ENCODE results near the gene MAPKAPK3. TPM values are rescaled to one million over a fixed set of nuclear protein-coding genes. Genes with fewer than 3 reads are reported as not detected.

The MAPKAPK3 gene
- total RNA-seq, 4 donors from 2014 or later = 25.8 to 57.8 (median 29.2) TPM

- no peak for TF ChIP-seq CTCF (IDR thresholded peaks at IDR 0.05; ENCODE audit: low read depth)
Measured at GRCh38 chr3:50673931-50674330, 57.0 kb downstream of the MAPKAPK3 start.

DNA sequence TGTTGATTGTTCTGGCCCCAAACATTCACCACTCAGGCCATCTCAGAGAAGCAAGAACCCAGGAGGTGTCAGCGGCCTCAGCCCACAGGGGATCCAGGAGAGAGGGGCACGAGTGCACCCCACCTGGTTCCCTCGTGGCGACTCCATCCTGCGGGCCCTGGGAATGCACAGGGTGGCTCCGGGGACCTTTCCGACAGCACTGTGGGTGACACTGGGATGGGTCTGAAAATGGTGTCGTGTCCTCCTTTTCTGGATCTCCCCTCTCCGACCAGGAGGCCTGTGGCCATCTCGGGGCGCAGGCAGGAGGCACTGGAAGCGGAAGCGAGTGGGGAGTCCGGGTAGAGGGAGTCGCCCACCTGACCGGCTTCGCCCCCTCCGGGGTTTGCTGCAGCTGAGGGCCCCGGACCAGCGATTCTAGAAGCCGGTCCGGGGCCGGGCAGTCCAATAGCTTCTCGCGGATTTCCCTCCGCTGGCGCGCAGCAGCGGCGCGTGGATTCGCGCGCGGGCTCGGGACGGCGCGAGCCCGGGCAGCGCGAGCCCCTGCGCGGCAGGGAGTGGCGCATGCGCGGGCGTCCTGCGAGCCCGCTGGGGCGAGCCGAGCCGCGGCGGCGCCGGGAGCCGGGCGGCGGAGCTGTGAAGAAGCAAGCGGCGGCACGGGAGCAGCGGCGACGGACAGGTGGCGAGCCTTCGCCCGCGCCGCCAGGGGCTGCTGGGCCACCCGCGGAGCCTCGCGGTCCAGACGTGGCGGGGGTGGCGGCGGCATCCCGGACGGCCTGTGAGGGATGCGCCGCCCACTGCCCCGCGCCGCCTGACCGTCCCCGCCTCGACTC is 57.6 kb downstream of the MAPKAPK3 start, which contains the start of gene DOCK3:
Gene DOCK3, plus strand, starts transcription at position 579 of the 830 bp plus-strand sequence. CDS start 337 bp downstream, outside the sequence.
- TF ChIP-seq CTCF (IDR thresholded peaks at IDR 0.05; ENCODE audit: low read depth) = no peak

DNA sequence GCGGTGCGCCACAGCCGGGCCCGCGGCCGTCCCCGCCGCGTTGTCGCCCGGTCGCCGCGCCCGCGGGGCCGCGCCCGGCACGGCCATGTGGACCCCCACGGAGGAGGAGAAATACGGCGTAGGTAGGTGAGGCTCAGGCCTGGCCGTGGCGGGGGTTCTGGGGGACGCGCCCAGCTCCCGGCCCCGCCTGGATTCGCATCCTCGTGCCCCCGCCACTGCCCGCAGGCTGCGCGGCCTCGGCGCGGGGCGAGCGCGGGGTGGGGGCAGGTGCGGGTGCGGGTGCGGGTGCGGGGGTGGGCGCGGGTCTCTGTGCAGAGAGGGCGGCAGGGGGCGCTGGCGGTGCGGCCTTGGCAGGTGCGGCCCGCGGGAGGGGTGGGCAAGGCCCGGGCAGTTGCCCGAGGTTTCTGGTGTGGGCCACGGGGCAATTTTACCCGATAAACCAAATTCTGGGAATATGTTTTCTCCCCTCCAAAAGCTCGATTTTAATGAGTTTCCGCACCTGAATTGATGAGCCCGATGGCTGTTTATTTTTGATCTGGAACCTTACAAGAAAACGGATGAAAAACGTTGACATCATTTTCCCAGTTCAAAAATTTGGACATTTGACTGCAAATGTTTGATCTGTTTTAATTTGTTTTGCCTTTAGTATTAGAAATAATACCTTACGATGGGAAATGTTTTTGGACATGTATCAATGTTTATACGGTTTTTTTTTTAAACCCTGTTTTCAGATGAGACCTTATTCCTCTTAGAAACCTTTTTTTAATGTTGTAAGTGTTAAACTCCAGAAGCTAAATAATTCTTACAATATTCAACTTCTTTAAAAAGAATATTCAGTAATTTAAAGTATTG is 58.5 kb downstream of the MAPKAPK3 start:
- no peak for TF ChIP-seq CTCF (IDR thresholded peaks at IDR 0.05; ENCODE audit: low read depth)

DNA sequence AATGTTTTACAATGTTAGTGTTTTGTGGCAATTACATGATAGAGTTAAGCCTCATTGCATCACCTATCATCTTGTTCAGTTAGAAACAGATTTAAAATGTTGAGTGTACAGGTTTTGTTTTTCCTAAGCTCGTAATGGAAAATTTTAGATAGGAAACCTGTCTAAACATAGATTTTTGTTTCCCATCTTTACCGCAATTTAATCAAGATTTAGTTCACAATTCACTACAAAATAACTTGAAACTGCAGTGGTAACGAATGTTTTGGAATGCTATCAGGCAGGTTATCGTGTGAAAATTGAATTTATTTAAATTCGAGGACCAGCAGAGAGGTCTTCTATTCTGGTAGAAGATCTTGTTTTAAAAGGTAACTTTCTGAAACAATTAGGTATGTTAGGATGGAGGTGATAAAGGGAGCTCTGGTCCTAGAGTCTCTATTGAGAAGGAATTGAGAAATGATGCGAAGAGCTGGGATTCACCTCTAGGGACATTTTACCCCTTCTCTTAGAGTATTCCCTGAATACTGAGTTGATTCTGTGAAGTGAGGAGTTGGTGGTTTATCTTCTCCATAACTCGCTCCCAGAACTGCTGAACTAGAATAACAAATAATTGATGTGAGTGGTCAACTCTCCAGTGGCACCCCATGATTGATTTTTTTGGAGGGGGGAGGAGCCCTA is 59.2 kb downstream of the MAPKAPK3 start:
- TF ChIP-seq CTCF (IDR thresholded peaks at IDR 0.05; ENCODE audit: low read depth) = no peak

DNA sequence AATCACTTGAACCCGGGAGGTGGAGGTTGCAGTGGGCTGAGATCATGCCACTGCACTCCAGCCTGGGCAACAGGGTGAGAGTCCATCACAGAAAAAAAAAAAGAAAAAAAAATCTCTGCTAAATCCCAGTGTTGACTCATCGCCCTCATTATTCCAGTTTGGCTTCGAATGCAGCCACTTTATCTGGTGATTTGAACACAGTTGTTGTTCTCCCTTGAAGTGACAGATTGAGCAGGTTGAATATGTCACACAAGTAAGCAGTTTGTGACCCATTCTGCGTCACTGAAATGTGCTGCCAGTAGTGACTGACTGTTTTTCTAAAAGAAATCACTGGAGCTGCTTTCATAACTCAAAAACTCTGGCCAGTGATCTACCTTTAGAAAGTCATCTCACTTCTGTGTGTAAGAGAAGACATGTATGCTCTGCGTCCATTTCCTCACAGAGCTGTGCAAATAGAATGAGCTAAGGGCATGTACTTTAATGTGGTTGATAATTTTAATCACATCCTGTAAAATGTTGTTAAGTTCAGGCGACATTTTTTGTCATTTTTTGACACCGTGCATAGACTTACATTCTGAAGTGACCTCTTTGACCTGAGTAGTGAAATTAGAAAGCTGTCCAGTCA is 70.3 kb downstream of the MAPKAPK3 start:
- TF ChIP-seq CTCF (IDR thresholded peaks at IDR 0.05; ENCODE audit: low read depth) = no peak

GRCh38 chr3:50687916-50688315 is 71.0 kb downstream of the MAPKAPK3 start:
- TF ChIP-seq CTCF (IDR thresholded peaks at IDR 0.05; ENCODE audit: low read depth) = no peak

All from subcutaneous adipose tissue (tissue), 4 donors.